T-cell (primary cell): ENCODE data around the gene C22orf39. TPM values are rescaled to one million over a fixed set of nuclear protein-coding genes. Genes with fewer than 3 reads are reported as not detected.

Source experiments
- ATAC-seq, 4 experiments: fragments of 200-7000 bp in 3 of 4; fragments of 150-1000 bp in 1 of 4; cut with Tn5 transposase; replicated peaks in 1 of 4; 1 replicate in 3 of 4; 2 replicates in 1 of 4; pipeline ENCODE4 v1.10.0; 2021; ENCODE audit warnings: moderate library complexity in 3 of 4, mild to moderate bottlenecking in 2 of 4, moderate number of reproducible peaks in 1 of 4
- CTCF ChIA-PET, 2 donors: fragments of 300-600 bp; sonication (Branson Sonifier 250); formaldehyde crosslinking; loops; one replicate each; lab custom pipeline; 2022; ENCODE audit warnings: antibody characterized with exemption in 2 of 2; lab: Charles Lee
- POLR2A ChIA-PET, 2 donors: fragments of 300-600 bp; sonication (Branson Sonifier 250); formaldehyde crosslinking; loops; one replicate each; lab custom pipeline; 2022; ENCODE audit warnings: antibody characterized with exemption in 2 of 2; lab: Charles Lee
- DNase-seq, 35 experiments: peaks; one replicate each; pipeline versions ENCODE4 v3.0.0 to v3.0.0-alpha.2; 2013 to 2023
- H3K27ac ChIP-seq: one replicate; pipeline ENCODE4 v1.5.1; 2013; ENCODE audit warnings: low read length
- H3K27me3 ChIP-seq, 2 experiments: replicated peaks in 1 of 2; 1 replicate in 1 of 2; 2 replicates in 1 of 2; pipeline versions ENCODE4 v1.6.1 to v1.7.0; 2013; ENCODE audit warnings: low read length in 1 of 2, mixed read lengths in 1 of 2; ENCODE audit not compliant: control insufficient read depth in 2 of 2, insufficient read depth in 2 of 2; ENCODE audit errors: extremely low read depth in 1 of 2
- H3K36me3 ChIP-seq, 2 donors: 1 replicate in 1 of 2; 2 replicates in 1 of 2; pipeline versions ENCODE4 v1.6.1 to v1.7.0; 2013; ENCODE audit warnings: low read length in 1 of 2; ENCODE audit not compliant: control insufficient read depth in 2 of 2, insufficient read depth in 1 of 2; ENCODE audit errors: extremely low read depth in 1 of 2
- H3K4me1 ChIP-seq, 2 experiments: 1 replicate in 1 of 2; 2 replicates in 1 of 2; pipeline versions ENCODE4 v1.6.1 to v1.7.0; 2013; ENCODE audit warnings: low read length in 2 of 2, mixed read lengths in 1 of 2; ENCODE audit not compliant: insufficient read depth in 2 of 2, control insufficient read depth in 1 of 2; ENCODE audit errors: extremely low read depth in 1 of 2
- H3K4me3 ChIP-seq, 2 donors: 1 replicate in 1 of 2; 2 replicates in 1 of 2; pipeline versions ENCODE4 v1.5.1 to v1.7.0; 2013; ENCODE audit warnings: mild to moderate bottlenecking in 2 of 2, low read length in 1 of 2, moderate library complexity in 1 of 2; ENCODE audit not compliant: control insufficient read depth in 1 of 2; ENCODE audit errors: extremely low read depth in 1 of 2
- H3K9me3 ChIP-seq: 2 replicates; pipeline ENCODE4 v1.7.0; 2013
- H3K27ac Mint-ChIP-seq, 2 donors: one replicate each; pipeline ENCODE4 v1.8.0; 2020 to 2021; ENCODE audit warnings: mild to moderate bottlenecking in 2 of 2, mixed read lengths in 2 of 2
- H3K27me3 Mint-ChIP-seq, 2 donors: one replicate each; pipeline ENCODE4 v1.8.0; 2021 to 2022; ENCODE audit warnings: mixed read lengths in 2 of 2
- H3K36me3 Mint-ChIP-seq: one replicate; pipeline ENCODE4 v1.8.0; 2021; ENCODE audit warnings: mixed read lengths
- H3K4me1 Mint-ChIP-seq, 3 donors: one replicate each; pipeline ENCODE4 v1.8.0; 2020 to 2022; ENCODE audit warnings: mixed read lengths in 3 of 3, mild to moderate bottlenecking in 1 of 3
- H3K4me3 Mint-ChIP-seq, 3 donors: one replicate each; pipeline ENCODE4 v1.8.0; 2020 to 2022; ENCODE audit warnings: mild to moderate bottlenecking in 3 of 3, mixed read lengths in 3 of 3, moderate library complexity in 3 of 3
- H3K9me3 Mint-ChIP-seq, 3 donors: one replicate each; pipeline ENCODE4 v1.8.0; 2020 to 2022; ENCODE audit warnings: mixed read lengths in 3 of 3
- WGBS: methylation state at CpG from one replicate; pipeline ENCODE4 v1.1.5; 2013; ENCODE audit warnings: missing lambda C conversion rate; ENCODE audit not compliant: insufficient coverage; 5-methylcytosine and 5-hydroxymethylcytosine counted together
- total RNA-seq, 35 experiments: library from RNA in 6 of 35; stranded (reverse) in 6 of 35; fragments of 120-200 nt in 1 of 35; gene quantifications; one replicate each; pipeline versions ENCODE4 v1.2.1 to v1.2.4 and lab custom pipeline; 2013 to 2026

C22orf39 gene
- total RNA-seq (10 to 100 TPM; 34.5 to 41.3 (median 40.9) TPM), total RNA-seq (lab: John Stamatoyannopoulos, UW) (13.5 to 52.1 (median 29.1) reads per million in 29 experiments)
- total RNA-seq (2013), result 37.0 TPM

- no peaks in the 10 kb centered on the region for H3K27me3 ChIP-seq
- DNase-seq (peak; percentile 71 to 93 (median 87)), ATAC-seq (peak; percentile 91 to 93 (median 93))
- peaks cover 0 to 37% of the 10 kb centered on the region in 2 experiments for H3K4me1 ChIP-seq
- Mint-ChIP-seq H3K27me3 (no peaks in the 10 kb centered on the region), H3K4me1 (peaks cover 50 to 55% (median 53%) of the 10 kb centered on the region in 3 donors), H3K27ac (peak within 1 kb of the TSS; percentile 94), H3K36me3 (peaks cover 18% of the 10 kb centered on the region), H3K4me3 (peak within 1 kb of the TSS; percentile 89 to 95 (median 90)), H3K9me3 (no peaks in the 10 kb centered on the region)
- WGBS, result under 1% methylated on average over 91 of the region's 92 CpGs
- H3K36me3 ChIP-seq, result peaks cover 3 to 30% of the 10 kb centered on the region in 2 donors
- ChIA-PET POLR2A (no interaction called here), CTCF (interaction anchor here in 1 of 2 donors (0.5 kb wide), 1 partner anchor 10 kb away, joined by 6 read pairs; no protein-coding TSS in a partner anchor)
- no peaks in the 10 kb centered on the region for H3K9me3 ChIP-seq
- H3K27ac ChIP-seq, result peak within 1 kb of the TSS; percentile 83
- H3K4me3 ChIP-seq, result peak within 1 kb of the TSS; percentile 78 to 84
Observed at GRCh38 chr22:19447330-19448075, at the start of gene C22orf39. C22orf39 (minus strand) TSS chr22:19447711; CDS start chr22:19447688, 23 bp downstream.

GRCh38 chr22:19497245-19497644 is 49.7 kb upstream of the C22orf39 start:
- no peak overlapping the region for H3K27ac Mint-ChIP-seq
- Histone ChIP-seq H3K9me3 (no peaks in the 10 kb centered on the region), H3K4me1 (peaks cover 0 to 6% of the 10 kb centered on the region in 2 experiments), H3K36me3 (no peaks in the 10 kb centered on the region), H3K27ac (no peak overlapping the region), H3K4me3 (no peak overlapping the region), H3K27me3 (peaks cover 0 to 2% of the 10 kb centered on the region in 2 experiments)
- ATAC-seq (no peak), DNase-seq (no peak)
- no peaks in the 10 kb centered on the region for H3K27me3 Mint-ChIP-seq
- H3K4me3 Mint-ChIP-seq, result no peak overlapping the region
- H3K9me3 Mint-ChIP-seq, result no peaks in the 10 kb centered on the region
- 84% methylated on average over 3 of the region's 3 CpGs for WGBS
- H3K36me3 Mint-ChIP-seq, result no peaks in the 10 kb centered on the region
- CTCF ChIA-PET, result interaction anchor here in 1 of 2 donors (0.9 kb wide), 1 partner anchor 24 kb away, joined by 3 read pairs; no protein-coding TSS in a partner anchor
- POLR2A ChIA-PET, result no interaction called here
- peaks cover 7 to 11% (median 7%) of the 10 kb centered on the region in 3 donors for H3K4me1 Mint-ChIP-seq

GRCh38 chr22:19496324-19496630 is 48.8 kb upstream of the C22orf39 start:
- Histone ChIP-seq H3K9me3 (no peaks in the 10 kb centered on the region), H3K4me3 (no peak overlapping the region), H3K27me3 (peaks cover 0 to 2% of the 10 kb centered on the region in 2 experiments), H3K27ac (no peak overlapping the region), H3K36me3 (no peaks in the 10 kb centered on the region), H3K4me1 (peaks cover 0 to 6% of the 10 kb centered on the region in 2 experiments)
- Mint-ChIP-seq H3K4me3 (no peak overlapping the region), H3K27ac (peak overlapping the region in 1 of 2 donors; percentile 86), H3K4me1 (peaks cover 7 to 11% (median 7%) of the 10 kb centered on the region in 3 donors), H3K9me3 (no peaks in the 10 kb centered on the region), H3K27me3 (no peaks in the 10 kb centered on the region), H3K36me3 (no peaks in the 10 kb centered on the region)
- 93% methylated on average over 2 of the region's 3 CpGs for WGBS
- ChIA-PET CTCF (interaction anchor here (1.0 to 1.3 kb wide), 2 partner anchors 134 kb away, joined by 3 to 10 read pairs; no protein-coding TSS in a partner anchor), POLR2A (no interaction called here)
- DNase-seq (no peak), ATAC-seq (no peak)

GRCh38 chr22:19495562-19496323 is 48.2 kb upstream of the C22orf39 start:
- peak; percentile 50 to 73 (median 62) for ATAC-seq
- 86% methylated on average over 1 of the region's 5 CpGs for WGBS

GRCh38 chr22:19494676-19495173 is 47.2 kb upstream of the C22orf39 start:
- H3K27me3 Mint-ChIP-seq, result no peaks in the 10 kb centered on the region
- no peak overlapping the region for H3K27ac Mint-ChIP-seq
- ATAC-seq (no peak), DNase-seq (no peak)
- peaks cover 0 to 2% of the 10 kb centered on the region in 2 experiments for H3K27me3 ChIP-seq
- peaks cover 7 to 15% (median 10%) of the 10 kb centered on the region in 3 donors for H3K4me1 Mint-ChIP-seq
- H3K4me3 Mint-ChIP-seq, result no peak overlapping the region
- H3K9me3 Mint-ChIP-seq, result no peaks in the 10 kb centered on the region
- no peak overlapping the region for H3K4me3 ChIP-seq
- ChIA-PET POLR2A (no interaction called here), CTCF (interaction anchor here in 1 of 2 donors (1.6 kb wide), 1 partner anchor 136 kb away, joined by 5 read pairs; no protein-coding TSS in a partner anchor)
- H3K36me3 Mint-ChIP-seq, result no peaks in the 10 kb centered on the region
- no peaks in the 10 kb centered on the region for H3K9me3 ChIP-seq
- no peak overlapping the region for H3K27ac ChIP-seq
- H3K4me1 ChIP-seq, result peaks cover 0 to 6% of the 10 kb centered on the region in 2 experiments
- H3K36me3 ChIP-seq, result no peaks in the 10 kb centered on the region
- WGBS, result 95% methylated on average over 5 of the region's 6 CpGs

More at GRCh38 chr22:19495562-19496323, 48.2 kb upstream of the C22orf39 start:
- H3K27ac Mint-ChIP-seq, result peak overlapping the region; percentile 52 to 86
- H3K4me3 Mint-ChIP-seq, result no peak overlapping the region
- Histone ChIP-seq H3K27ac (no peak overlapping the region), H3K9me3 (no peaks in the 10 kb centered on the region), H3K27me3 (peaks cover 0 to 2% of the 10 kb centered on the region in 2 experiments), H3K4me3 (no peak overlapping the region), H3K4me1 (peaks cover 0 to 6% of the 10 kb centered on the region in 2 experiments), H3K36me3 (no peaks in the 10 kb centered on the region)
- no peaks in the 10 kb centered on the region for H3K36me3 Mint-ChIP-seq
- CTCF ChIA-PET, result interaction anchor here (1.0 to 1.3 kb wide), 2 partner anchors 134 kb away, joined by 3 to 10 read pairs; no protein-coding TSS in a partner anchor
- peak in 2 of 35 experiments; percentile 16 to 60 for DNase-seq
- peaks cover 7 to 11% (median 7%) of the 10 kb centered on the region in 3 donors for H3K4me1 Mint-ChIP-seq
- no peaks in the 10 kb centered on the region for H3K9me3 Mint-ChIP-seq
- POLR2A ChIA-PET, result no interaction called here
- H3K27me3 Mint-ChIP-seq, result no peaks in the 10 kb centered on the region
